GM19193 (cell line): ENCODE results near the gene SLITRK1.

Experiments
- POLR2A ChIP-seq: IDR thresholded peaks from 4 replicates; pipeline ENCODE4 v1.6.1; 2011; ENCODE audit not compliant: insufficient read depth, insufficient read length; ENCODE audit errors: extremely low read depth

The SLITRK1 gene, protein sequence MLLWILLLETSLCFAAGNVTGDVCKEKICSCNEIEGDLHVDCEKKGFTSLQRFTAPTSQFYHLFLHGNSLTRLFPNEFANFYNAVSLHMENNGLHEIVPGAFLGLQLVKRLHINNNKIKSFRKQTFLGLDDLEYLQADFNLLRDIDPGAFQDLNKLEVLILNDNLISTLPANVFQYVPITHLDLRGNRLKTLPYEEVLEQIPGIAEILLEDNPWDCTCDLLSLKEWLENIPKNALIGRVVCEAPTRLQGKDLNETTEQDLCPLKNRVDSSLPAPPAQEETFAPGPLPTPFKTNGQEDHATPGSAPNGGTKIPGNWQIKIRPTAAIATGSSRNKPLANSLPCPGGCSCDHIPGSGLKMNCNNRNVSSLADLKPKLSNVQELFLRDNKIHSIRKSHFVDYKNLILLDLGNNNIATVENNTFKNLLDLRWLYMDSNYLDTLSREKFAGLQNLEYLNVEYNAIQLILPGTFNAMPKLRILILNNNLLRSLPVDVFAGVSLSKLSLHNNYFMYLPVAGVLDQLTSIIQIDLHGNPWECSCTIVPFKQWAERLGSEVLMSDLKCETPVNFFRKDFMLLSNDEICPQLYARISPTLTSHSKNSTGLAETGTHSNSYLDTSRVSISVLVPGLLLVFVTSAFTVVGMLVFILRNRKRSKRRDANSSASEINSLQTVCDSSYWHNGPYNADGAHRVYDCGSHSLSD

DNA sequence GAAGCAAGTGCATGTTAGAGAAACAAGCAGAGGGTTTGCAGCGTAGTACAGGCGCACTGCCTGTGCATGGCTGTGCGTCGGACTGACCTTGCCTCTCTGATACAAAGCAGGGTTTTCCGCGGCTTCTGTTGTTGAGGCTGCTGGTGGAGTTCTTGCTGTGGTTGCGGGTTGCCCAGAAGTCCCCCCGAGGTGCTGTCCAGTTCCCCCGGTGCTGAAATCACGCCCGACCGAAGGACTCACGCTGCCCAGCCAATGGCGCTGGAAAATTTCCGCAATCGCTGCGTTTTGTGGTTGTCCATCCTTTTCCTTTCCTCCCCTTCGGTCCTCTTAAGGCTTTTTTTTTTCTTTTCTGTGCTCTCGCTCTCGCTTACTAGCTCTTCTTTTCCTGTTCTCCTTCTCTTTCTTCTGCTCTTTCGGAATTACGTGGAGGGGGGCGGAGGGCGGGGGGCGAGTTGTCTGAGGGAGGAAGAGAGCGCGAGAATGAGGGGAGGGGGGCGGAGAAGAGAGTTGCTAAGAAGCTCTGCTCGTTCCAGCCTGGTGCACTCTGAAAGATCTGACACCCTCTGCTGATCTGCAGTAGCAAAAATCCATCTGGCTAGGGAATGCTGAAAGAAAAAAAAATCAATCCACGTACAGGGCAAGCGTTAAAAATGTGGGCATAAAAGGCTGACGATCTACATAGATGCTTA, at the start of gene SLITRK1:
SLITRK1 (minus strand) TSS at position 558 of the 689 bp plus-strand sequence. CDS start 967 bp downstream, outside the sequence.
- no peak for TF ChIP-seq POLR2A

DNA sequence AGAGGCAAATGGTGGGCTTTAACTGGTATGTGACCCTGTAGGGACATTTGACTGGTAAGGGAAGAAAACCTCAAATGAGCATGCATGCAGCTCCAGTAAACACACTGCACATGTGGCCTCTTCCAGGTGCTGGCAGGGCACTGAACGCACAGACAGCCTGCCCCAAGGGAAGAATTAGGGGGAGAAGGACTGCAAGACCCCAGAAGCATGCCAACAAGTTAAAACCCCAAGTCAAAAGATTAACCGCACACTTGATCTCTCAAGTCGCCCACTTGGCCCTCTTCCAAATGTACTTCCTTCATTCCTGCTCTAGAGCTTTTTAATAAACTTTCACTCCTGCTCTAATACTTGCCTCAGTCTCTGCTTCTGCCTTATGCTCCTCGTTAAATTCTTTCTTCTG, 46.9 kb upstream of the SLITRK1 start:
- no peak for TF ChIP-seq POLR2A

DNA sequence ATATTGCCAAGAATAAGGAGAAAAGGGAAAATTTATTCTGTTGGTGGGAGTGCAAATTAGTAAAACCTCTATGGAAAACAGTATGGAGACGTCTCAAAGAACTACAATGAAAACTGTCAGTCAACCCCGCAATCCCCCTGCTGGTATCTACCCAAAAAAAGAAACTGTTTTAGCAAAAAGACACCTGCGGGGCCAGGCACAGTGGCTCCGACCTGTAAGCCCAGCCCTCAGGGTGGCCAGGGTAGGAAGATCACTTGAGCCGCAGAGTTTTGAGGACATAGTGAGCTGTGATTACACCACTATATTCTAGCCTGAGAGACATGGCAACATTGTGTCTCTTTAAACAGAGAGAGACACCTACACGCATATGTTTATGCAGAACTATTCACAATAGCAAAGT, 37.5 kb upstream of the SLITRK1 start:
- TF ChIP-seq POLR2A: no peak

DNA sequence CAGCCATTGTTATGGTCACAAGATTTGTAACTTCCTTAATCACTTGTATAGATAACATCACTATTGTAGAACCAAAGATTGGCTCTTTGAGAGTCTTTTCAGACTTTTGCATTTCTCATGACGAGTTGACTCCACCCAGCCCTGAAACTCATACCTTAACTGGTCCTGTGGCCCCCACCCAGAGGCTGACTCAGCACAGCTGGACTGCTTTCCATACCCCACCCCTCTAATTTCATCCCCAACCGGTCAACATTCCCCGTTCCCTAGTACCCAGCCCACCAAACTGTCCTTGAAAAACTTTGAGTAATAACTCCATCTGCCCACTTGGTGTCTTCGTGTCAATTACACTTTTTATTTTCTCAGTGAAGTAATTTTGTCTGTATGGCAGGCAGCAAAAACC, 32.1 kb upstream of the SLITRK1 start:
- TF ChIP-seq POLR2A: no peak

DNA sequence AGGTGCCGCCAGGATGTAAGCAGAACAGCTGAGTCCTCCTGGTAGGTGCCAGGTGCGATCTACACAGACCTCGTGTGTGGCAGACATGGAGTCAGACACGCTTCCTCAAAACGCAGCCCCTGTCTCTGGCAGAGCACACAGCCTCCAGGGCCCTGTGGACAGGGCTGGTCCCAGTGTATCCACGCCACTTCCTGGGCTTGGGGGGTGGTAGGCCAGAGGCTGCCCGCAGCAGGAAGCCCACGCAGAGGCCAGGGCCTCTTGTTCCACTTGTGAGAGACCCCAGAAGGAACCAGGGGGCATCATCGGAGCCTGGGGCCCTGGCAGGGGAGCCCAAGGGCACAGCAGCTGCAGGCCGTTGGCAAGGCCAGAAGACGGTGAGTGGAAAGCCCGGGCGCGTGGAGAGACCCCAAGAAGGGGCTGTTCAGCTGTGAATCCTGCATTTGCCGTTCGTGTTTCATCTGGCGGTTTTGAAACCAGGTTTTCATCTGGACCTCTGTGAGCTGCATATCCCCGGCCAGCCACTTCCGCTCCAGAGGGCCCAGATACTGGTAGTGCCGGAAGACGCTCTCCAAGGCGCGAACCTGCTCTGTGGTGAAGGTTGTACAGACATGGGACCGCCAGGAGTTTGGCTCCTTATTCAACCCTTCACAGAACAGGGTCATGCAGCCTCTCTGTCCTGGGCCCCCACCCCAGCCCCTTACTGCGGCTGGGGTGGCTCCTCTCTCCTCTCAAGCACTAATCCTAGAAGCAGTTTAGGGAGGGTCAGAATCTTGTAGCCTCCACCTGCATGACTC, 25.1 kb upstream of the SLITRK1 start:
- TF ChIP-seq POLR2A: no peak

DNA sequence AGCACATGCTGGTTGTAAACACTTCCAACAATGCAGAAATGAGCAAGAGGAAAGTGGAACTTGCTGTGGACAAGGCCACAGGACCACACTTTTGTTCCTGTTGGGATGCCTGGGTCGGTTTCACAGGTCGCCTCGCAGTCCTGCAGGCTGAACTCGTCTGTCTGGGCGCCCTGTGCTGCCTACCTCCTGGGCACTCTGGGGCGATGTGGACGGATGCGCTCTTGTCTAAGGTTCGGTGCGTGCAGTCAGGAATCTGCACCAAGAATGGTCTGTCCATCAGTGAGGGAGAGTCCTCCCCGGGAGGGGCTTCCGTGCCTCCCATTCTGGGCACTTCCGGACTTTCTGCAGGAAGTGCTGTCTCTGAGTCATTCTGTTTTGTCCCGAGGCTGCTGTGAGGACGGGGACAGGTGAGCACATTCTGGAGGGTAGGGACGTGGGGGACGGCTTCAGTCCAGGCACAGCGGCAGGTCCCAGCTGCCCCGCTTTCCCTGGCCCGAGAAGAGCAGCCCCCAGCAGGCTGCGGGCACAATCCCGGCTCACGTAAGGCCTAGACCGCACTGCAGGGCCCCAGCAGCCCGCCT, 24.1 kb upstream of the SLITRK1 start:
- no peak for TF ChIP-seq POLR2A

DNA sequence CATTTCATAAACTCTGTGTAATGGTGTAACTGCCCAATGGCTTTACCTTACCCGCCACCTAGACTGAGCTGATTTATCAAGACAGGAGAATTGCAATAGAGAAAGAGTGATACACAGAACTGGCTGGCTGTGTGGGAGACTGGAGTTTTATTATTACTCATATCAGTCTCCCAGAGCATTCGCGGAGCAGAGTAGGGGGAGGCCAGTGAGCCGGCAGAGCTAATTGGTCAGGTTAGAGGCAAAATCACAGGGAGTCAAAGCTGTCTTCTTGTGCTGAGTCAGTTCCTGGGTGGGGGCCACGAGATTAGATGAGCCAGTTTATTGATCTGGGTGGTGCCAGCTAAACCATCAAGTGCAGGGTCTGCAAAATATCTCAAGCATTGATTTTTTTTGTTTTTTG, 23.4 kb upstream of the SLITRK1 start:
- no peak for TF ChIP-seq POLR2A

DNA sequence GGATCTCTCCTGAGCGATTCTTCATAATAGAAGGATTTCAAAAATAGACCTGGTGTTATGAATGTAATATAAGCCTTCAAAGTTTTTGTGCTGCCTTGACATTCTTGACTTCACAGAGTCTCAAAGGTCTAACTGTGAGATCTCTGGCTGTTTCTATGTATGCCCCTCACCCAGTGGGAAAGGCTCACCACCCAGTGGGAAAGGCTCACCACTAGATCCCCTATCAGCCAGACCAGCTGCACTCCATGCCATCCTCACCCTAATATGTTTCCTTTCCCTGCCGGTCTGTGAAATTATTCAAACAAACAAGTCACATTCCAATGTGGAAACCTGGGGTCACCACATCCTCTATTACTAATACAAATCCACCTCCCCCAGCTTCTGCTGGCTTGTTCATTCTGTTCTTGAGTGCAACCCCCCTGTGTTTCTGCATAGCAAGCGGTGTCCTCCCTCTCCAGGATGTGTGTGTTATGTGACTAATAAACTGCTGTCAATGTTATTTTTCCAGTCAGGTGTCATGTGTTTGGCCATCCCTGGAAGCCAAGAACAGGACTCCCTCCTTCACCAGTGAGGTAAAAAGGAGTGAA, 13.8 kb upstream of the SLITRK1 start:
- TF ChIP-seq POLR2A: no peak

DNA sequence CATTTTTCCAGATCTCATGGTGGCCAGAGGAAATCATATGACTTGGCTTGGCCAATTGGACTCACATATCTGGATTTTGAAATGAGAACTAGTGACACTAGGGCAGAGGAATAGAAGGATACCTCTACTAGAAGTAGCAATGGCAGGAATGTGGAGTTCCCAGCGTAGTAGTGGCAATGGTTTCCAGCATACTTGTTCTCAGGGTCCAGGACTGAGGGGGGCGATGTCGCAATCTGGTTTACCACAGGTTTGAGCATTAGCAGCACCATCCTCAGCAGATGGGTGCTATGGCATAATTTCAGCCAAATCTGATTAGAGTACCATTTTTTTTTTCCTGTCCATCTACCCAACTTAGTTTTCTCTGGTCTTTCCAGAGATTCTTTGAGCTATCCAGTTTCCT, 8.1 kb upstream of the SLITRK1 start:
- no peak for TF ChIP-seq POLR2A

DNA sequence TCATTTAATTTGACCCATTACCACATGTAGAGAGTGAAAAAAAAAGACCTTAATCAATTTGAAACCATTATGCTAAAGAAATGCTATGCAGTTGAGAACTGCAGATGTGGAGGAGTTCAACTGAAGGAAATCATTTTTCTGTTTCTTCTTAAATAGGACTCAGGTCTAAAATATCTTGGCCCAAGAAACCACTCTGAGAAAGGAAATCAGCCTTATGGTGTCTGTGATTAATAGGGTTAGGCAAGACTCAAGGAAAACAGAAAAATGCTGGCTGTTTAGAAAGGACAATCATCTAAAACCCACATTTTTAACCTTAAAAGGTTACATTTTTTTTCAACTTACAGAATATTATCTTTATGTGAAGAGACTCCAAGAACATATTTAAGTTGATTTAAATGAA, 1.9 kb upstream of the SLITRK1 start:
- TF ChIP-seq POLR2A: no peak

DNA sequence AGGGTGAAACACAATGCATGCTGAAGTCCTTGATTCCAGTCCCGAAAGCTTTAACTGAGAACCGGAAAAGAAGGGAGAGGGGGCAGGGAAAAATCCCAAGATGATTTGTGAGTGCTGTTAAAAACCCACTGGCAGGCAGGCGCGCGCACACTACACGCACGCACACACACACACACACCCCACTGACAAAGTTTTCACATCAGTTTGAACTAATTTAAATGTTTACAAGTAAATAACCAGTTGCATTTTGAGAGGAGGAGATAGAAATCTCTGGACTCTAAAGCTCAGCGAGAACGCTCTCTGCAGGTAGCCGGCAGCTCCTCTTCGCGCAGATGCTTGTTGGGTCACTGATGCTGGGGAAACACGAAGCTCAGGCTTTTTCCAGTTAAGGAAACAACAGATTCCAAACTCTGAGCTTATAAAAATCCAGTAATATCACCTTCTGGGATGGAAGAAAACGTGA, 818 bp upstream of the SLITRK1 start:
- no peak for TF ChIP-seq POLR2A

DNA sequence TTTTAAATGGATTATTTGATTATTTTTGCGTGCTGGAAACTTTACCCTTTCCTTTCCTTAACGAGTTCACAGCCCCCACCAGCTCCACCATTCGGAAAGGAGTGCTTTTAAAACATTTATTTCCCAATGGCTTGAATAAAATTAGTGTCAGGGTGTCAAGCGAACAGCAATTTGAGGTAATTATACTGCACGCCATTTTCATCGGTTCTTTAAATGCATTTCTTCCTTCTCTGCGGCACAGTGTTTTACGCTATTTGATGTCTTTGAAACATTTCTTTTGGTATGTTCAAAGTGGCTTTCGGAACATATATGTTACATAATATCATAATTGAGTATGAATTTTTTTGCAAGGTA, 309 bp upstream of the SLITRK1 start:
- TF ChIP-seq POLR2A: no peak

DNA sequence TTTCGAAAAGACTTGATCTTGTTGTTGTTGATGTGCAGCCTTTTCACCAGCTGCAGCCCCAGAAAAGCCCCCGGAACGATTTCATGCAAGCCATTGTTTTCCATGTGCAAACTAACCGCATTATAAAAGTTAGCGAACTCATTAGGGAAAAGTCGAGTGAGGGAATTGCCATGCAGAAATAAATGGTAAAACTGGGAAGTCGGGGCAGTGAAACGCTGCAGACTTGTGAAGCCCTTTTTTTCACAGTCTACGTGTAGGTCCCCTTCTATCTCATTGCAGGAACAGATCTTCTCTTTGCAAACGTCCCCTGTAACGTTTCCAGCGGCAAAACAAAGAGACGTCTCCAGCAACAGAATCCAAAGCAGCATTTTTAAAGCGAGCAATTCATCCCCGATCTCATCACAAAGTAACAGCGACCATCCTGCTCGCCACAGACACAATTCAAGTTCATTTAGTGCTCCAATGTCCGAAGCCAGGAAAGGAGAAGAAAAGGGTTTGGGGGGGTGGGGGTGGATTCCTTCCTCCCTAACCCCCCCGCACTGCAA, 1.1 kb downstream of the SLITRK1 start:
- TF ChIP-seq POLR2A: no peak
